ENCODE measurements around the gene BICDL2. TPM values are rescaled to one million over a fixed set of nuclear protein-coding genes. Genes with fewer than 3 reads are reported as not detected.

BICDL2 gene
- total and polyA plus RNA-seq, 8 donors: 18.4 to 693 (median 47.2) TPM

- Histone ChIP-seq H3K36me3 (no peaks in the 10 kb centered on the region), H3K9me3 (no peaks in the 10 kb centered on the region), H3K4me1 (peaks cover 32 to 75% (median 44%) of the 10 kb centered on the region in 4 donors), H3K27me3 (peaks cover 5 to 98% (median 54%) of the 10 kb centered on the region in 3 donors), H3K27ac (peak overlapping the region in 4 of 5 donors; percentile 0 to 44 (median 26)), H3K4me3 (no peak overlapping the region)
- WGBS, 5 donors: 24 to 39% (median 35%) methylated on average over 17 to 21 of the region's 21 CpGs
- peak; percentile 80 to 95 for DNase-seq
- intact Hi-C loops (cut with DNase I; ENCODE audit: low total_unique reads): no loop called here
- no peak for TF ChIP-seq CTCF (IDR thresholded peaks at IDR 0.05)
These were observed 27.0 kb downstream of the BICDL2 start for GRCh38 chr16:3009568-3010390.

GRCh38 chr16:3008690-3009037 is 28.1 kb downstream of the BICDL2 start:
- H3K27me3 ChIP-seq: peaks cover 5 to 92% (median 51%) of the 10 kb centered on the region in 3 donors
- H3K27ac ChIP-seq: peak overlapping the region in 1 of 5 donors; percentile 67
- H3K4me1 ChIP-seq: peaks cover 32 to 78% (median 48%) of the 10 kb centered on the region in 4 donors
- TF ChIP-seq EP300 (IDR thresholded peaks at IDR 0.05) (no peak), POLR2A (IDR thresholded peaks at IDR 0.05) (no peak), CTCF (IDR thresholded peaks at IDR 0.05) (no peak), POLR2AphosphoS5 (IDR thresholded peaks at IDR 0.05) (no peak)
- DNase-seq: peak in 1 of 2 donors; percentile 69
- intact Hi-C loops (cut with DNase I; ENCODE audit: low total_unique reads): no loop called here
- H3K9me3 ChIP-seq: no peaks in the 10 kb centered on the region
- no peaks in the 10 kb centered on the region for H3K36me3 ChIP-seq
- WGBS, 5 donors: 54 to 81% (median 68%) methylated on average over 4 of the region's 4 CpGs
- H3K4me3 ChIP-seq: no peak overlapping the region

- Histone ChIP-seq H3K27ac (peak overlapping the region in 3 of 5 donors; percentile 3 to 67 (median 55)), H3K4me3 (peak overlapping the region in 1 of 4 donors; percentile 17), H3K9me3 (no peaks in the 10 kb centered on the region), H3K4me1 (peaks cover 36 to 80% (median 52%) of the 10 kb centered on the region in 4 donors), H3K36me3 (no peaks in the 10 kb centered on the region), H3K27me3 (peaks cover 5 to 90% (median 46%) of the 10 kb centered on the region in 3 donors)
- WGBS, 5 donors: 28 to 41% (median 32%) methylated on average over 14 to 17 of the region's 17 CpGs
- TF ChIP-seq EP300 (IDR thresholded peaks at IDR 0.05): no peak
- no peak for TF ChIP-seq POLR2A (IDR thresholded peaks at IDR 0.05)
- no peak for TF ChIP-seq CTCF (IDR thresholded peaks at IDR 0.05)
- TF ChIP-seq POLR2AphosphoS5 (IDR thresholded peaks at IDR 0.05): no peak
- intact Hi-C loops (cut with DNase I; ENCODE audit: low total_unique reads): no loop called here
- DNase-seq: peak in 1 of 2 donors; percentile 81
These were observed 28.6 kb downstream of the BICDL2 start for GRCh38 chr16:3007957-3008689.

- peak overlapping the region in 3 of 5 donors; percentile 3 to 67 (median 55) for H3K27ac ChIP-seq
- intact Hi-C loops (cut with DNase I; ENCODE audit: low total_unique reads): no loop called here
- H3K9me3 ChIP-seq: no peaks in the 10 kb centered on the region
- H3K36me3 ChIP-seq: no peaks in the 10 kb centered on the region
- H3K27me3 ChIP-seq: peaks cover 5 to 82% (median 39%) of the 10 kb centered on the region in 3 donors
- H3K4me1 ChIP-seq: peaks cover 33 to 72% (median 49%) of the 10 kb centered on the region in 4 donors
- peak overlapping the region in 2 of 4 donors; percentile 4 to 17 for H3K4me3 ChIP-seq
- peak in 1 of 2 donors; percentile 79 for DNase-seq
- 37 to 42% (median 38%) methylated on average over 12 to 13 of the region's 13 CpGs for WGBS, 5 donors
- no peak for TF ChIP-seq CTCF (IDR thresholded peaks at IDR 0.05)
- TF ChIP-seq EP300 (IDR thresholded peaks at IDR 0.05): no peak
- TF ChIP-seq POLR2A (IDR thresholded peaks at IDR 0.05): no peak
- TF ChIP-seq POLR2AphosphoS5 (IDR thresholded peaks at IDR 0.05): no peak
These were observed 29.4 kb downstream of the BICDL2 start for GRCh38 chr16:3007059-3007956.
